Activated effector memory CD4-positive, alpha-beta T cell treated with anti-CD3 and anti-CD28 coated beads, Interleukin-2, amount 50 U/mL, for 16 hours (primary cell): ENCODE results near the gene GJB1.
A peak's percentile ranks its signal among the peaks of the same experiment; 100 is the strongest.
"Not testable (repeated sequence)": the region's sequence is repeated elsewhere in the genome, so short reads cannot be mapped to it uniquely, and the experiment has no call there.

Experiments used
- DNase-seq: peaks from one replicate; pipeline ENCODE4 v3.0.0-alpha.2; 2020

GJB1 gene

GRCh38 chrX:71222929-71223328 is at the start of gene GJB1:
Gene GJB1, plus strand, starts transcription at chrX:71223224. Its CDS starts 484 bp downstream, at chrX:71223708.
- no peak for DNase-seq

GRCh38 chrX:71173440-71173839 is 49.6 kb upstream of the GJB1 start:
- DNase-seq = no peak

- DNase-seq = no peak
Measured at GRCh38 chrX:71174795-71175194, 48.2 kb upstream of the GJB1 start.

GRCh38 chrX:71175531-71175930 is 47.5 kb upstream of the GJB1 start:
- DNase-seq = no peak

- no peak for DNase-seq
Measured at GRCh38 chrX:71177327-71177726, 45.7 kb upstream of the GJB1 start.

GRCh38 chrX:71178908-71179307 is 44.1 kb upstream of the GJB1 start:
- peak; percentile 74 for DNase-seq

GRCh38 chrX:71180579-71181265 is 42.3 kb upstream of the GJB1 start:
- not testable (repeated sequence) for DNase-seq

GRCh38 chrX:71181558-71181909 is 41.5 kb upstream of the GJB1 start:
- peak; percentile 77 for DNase-seq

- DNase-seq = peak; percentile 92
Measured at GRCh38 chrX:71181910-71182799, 40.9 kb upstream of the GJB1 start.

GRCh38 chrX:71182871-71183270 is 40.2 kb upstream of the GJB1 start:
- DNase-seq = no peak

- no peak for DNase-seq
Measured at GRCh38 chrX:71183341-71183740, 39.7 kb upstream of the GJB1 start.

- no peak for DNase-seq
Measured at GRCh38 chrX:71184092-71184491, 38.9 kb upstream of the GJB1 start.

- no peak for DNase-seq
Measured at GRCh38 chrX:71184803-71185495, 38.1 kb upstream of the GJB1 start.

- no peak for DNase-seq
Measured at GRCh38 chrX:71191248-71191647, 31.8 kb upstream of the GJB1 start.

- peak; percentile 62 for DNase-seq
Measured at GRCh38 chrX:71195964-71196649, 26.9 kb upstream of the GJB1 start.

GRCh38 chrX:71198066-71198465 is 25.0 kb upstream of the GJB1 start:
- DNase-seq = no peak

GRCh38 chrX:71199252-71200008 is 23.6 kb upstream of the GJB1 start:
- DNase-seq = no peak

GRCh38 chrX:71210816-71211215 is 12.2 kb upstream of the GJB1 start:
- DNase-seq = no peak

- no peak for DNase-seq
Measured at GRCh38 chrX:71212536-71212935, 10.5 kb upstream of the GJB1 start.

- DNase-seq = no peak
Measured at GRCh38 chrX:71214152-71214551, 8.9 kb upstream of the GJB1 start.

- DNase-seq = no peak
Measured at GRCh38 chrX:71214604-71215337, 8.3 kb upstream of the GJB1 start.
